ENCODE data around the gene CYB5R4.

GRCh38 chr6:83852528-83853177 is 6.8 kb upstream of the CYB5R4 start:
- no peak for TF ChIP-seq GLIS3 (CRISPR knock-in tag; IDR thresholded peaks at IDR 0.05)
- TF ChIP-seq ARNTL (CRISPR knock-in tag; IDR thresholded peaks at IDR 0.05; ENCODE audit: borderline replicate concordance, low read depth), result no peak
- no peak for TF ChIP-seq ZFP30 (CRISPR knock-in tag; IDR thresholded peaks at IDR 0.05)
